Lung (tissue), 12 donors: ENCODE data around the gene YY1AP1. TPM values are rescaled to one million over a fixed set of nuclear protein-coding genes. Genes with fewer than 3 reads are reported as not detected.

ENCODE experiments used
- ATAC-seq: fragments of 200-7000 bp; cut with Tn5 transposase; one replicate; pipeline ENCODE4 v1.9.1; 2020; ENCODE audit warnings: moderate number of reproducible peaks; ENCODE audit not compliant: insufficient read depth, low FRiP score
- DNase-seq, 3 donors: peaks; one replicate each; pipeline ENCODE4 v3.0.0-alpha.2; 2013 to 2017
- H3K27ac ChIP-seq, 2 donors: one replicate each; pipeline ENCODE4 v1.5.1; 2013; ENCODE audit warnings: mild to moderate bottlenecking in 2 of 2, moderate library complexity in 2 of 2, control low read depth in 1 of 2, inconsistent platforms in 1 of 2, low read depth in 1 of 2, low read length in 1 of 2
- H3K27me3 ChIP-seq, 3 donors: one replicate each; pipeline ENCODE4 v1.5.1; 2013; ENCODE audit warnings: low read length in 2 of 3; ENCODE audit not compliant: control insufficient read depth in 3 of 3, insufficient read depth in 3 of 3
- H3K36me3 ChIP-seq, 4 donors: one replicate each; pipeline ENCODE4 v1.5.1; 2013; ENCODE audit warnings: low read length in 4 of 4, mild to moderate bottlenecking in 1 of 4, moderate library complexity in 1 of 4; ENCODE audit not compliant: control insufficient read depth in 4 of 4, insufficient read depth in 4 of 4
- H3K4me1 ChIP-seq, 5 donors: one replicate each; pipeline ENCODE4 v1.5.1; 2013; ENCODE audit warnings: low read length in 5 of 5, mild to moderate bottlenecking in 2 of 5, moderate library complexity in 1 of 5; ENCODE audit not compliant: control insufficient read depth in 5 of 5, insufficient read depth in 5 of 5
- H3K4me3 ChIP-seq: one replicate; pipeline ENCODE4 v1.5.1; 2013; ENCODE audit warnings: mild to moderate bottlenecking, control low read depth, moderate library complexity
- H3K9ac ChIP-seq, 2 donors: one replicate each; pipeline ENCODE4 v1.5.1; 2013; ENCODE audit warnings: low read length in 2 of 2, control low read depth in 1 of 2; ENCODE audit not compliant: insufficient read depth in 1 of 2
- H3K9me3 ChIP-seq, 4 donors: one replicate each; pipeline ENCODE4 v1.5.1; 2013; ENCODE audit warnings: low read length in 3 of 4, mild to moderate bottlenecking in 1 of 4, moderate library complexity in 1 of 4; ENCODE audit not compliant: control insufficient read depth in 4 of 4, insufficient read depth in 3 of 4
- WGBS, 2 donors: extraction: QIAGEN DNeasy Blood & Tissue Kit; methylation state at CpG; one replicate each; pipeline ENCODE4 v1.1.7; 2013; 5-methylcytosine and 5-hydroxymethylcytosine counted together
- polyA plus RNA-seq, 2 donors: library from polyadenylated mRNA; stranded (reverse); fragments of 200-250 nt; gene quantifications; one replicate each; pipeline ENCODE4 v1.2.1, GENCODE V29; 2013
- total RNA-seq, 2 donors: library from RNA; depleted of rRNA in 1 of 2; stranded (reverse); fragments of >200 nt in 1 of 2; gene quantifications; one replicate each; pipeline ENCODE4 v1.2.1, GENCODE V29; 2014 to 2021
- TF ChIP-seq, protein P1 (sequence below): IDR thresholded peaks from 2 replicates; pipeline ENCODE4 v1.5.1; 2012; ENCODE audit warnings: mild to moderate bottlenecking; ENCODE audit errors: control extremely low read depth, extremely low read depth
- donor health status: control.
- donor health status: control.
- donor health status: Bipolar disorder and iron deficiency.
- donor health status: healthy.
- donor health status: DM: yes; HTN: yes; CAD: no.

Gene YY1AP1
- total and polyA plus RNA-seq, 4 donors, result 25.7 to 177 (median 48.3) TPM

DNA sequence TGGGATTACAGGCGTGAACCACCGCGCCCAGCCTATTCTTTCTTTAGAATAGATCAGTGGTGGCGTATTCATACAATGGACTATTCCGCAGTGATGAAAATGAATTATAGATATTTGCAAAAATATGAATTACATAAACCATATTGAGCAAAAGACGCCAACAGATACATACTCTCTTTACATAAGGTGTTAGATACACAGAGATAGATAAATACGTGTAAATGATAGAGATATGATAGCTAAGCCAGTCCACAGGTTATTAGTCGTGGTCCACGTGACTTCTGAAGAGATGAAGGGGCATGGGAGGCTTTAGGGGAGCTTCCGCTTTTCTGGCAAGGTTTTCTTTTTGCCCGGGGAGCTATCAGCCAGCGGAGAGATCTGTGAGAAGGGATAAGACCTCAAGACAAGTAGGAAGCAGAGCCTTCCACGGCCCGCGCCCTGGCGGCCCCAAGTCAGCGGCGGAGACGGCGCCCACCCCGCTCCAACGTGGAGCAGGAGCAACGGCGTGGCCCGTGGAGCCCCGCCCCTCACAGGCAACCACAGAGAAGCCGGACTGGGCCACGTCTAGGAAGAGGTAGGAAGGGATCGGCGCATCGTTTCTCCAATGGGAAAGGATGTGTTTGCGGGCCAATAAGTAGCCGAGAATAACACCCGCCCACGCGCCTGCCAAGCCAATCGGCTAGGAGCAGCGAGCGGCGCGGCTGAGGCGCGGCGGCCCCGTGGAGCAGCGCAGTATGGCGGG is 78.9 kb downstream of the YY1AP1 start, which contains the start of gene MSTO1:
MSTO1 (plus strand) TSS at position 704 of the 742 bp plus-strand sequence; CDS start at position 735, 31 bp downstream.
- Histone ChIP-seq H3K9ac (peak within 1 kb of the TSS in 1 of 2 donors; percentile 67), H3K4me1 (no peaks in the 10 kb centered on the region), H3K9me3 (no peaks in the 10 kb centered on the region), H3K27ac (peak within 1 kb of the TSS; percentile 72 to 84), H3K4me3 (peak within 1 kb of the TSS; percentile 51), H3K27me3 (no peaks in the 10 kb centered on the region), H3K36me3 (peaks cover 0 to 9% (median 4%) of the 10 kb centered on the region in 4 donors)
- WGBS, 2 donors, result 6 to 8% methylated on average over 41 to 45 of the region's 47 CpGs
- TF ChIP-seq, protein P1, sequence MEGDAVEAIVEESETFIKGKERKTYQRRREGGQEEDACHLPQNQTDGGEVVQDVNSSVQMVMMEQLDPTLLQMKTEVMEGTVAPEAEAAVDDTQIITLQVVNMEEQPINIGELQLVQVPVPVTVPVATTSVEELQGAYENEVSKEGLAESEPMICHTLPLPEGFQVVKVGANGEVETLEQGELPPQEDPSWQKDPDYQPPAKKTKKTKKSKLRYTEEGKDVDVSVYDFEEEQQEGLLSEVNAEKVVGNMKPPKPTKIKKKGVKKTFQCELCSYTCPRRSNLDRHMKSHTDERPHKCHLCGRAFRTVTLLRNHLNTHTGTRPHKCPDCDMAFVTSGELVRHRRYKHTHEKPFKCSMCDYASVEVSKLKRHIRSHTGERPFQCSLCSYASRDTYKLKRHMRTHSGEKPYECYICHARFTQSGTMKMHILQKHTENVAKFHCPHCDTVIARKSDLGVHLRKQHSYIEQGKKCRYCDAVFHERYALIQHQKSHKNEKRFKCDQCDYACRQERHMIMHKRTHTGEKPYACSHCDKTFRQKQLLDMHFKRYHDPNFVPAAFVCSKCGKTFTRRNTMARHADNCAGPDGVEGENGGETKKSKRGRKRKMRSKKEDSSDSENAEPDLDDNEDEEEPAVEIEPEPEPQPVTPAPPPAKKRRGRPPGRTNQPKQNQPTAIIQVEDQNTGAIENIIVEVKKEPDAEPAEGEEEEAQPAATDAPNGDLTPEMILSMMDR, result no peak
- DNase-seq (peak; percentile 95 to 97 (median 96)), ATAC-seq (peak; percentile 100)

Other genes starting within 250 kb of the YY1AP1 start
- gene ASH1L, start 126.0 kb downstream of the YY1AP1 start, total RNA-seq, result 10 to 100 TPM; 46.1 to 92.5 TPM
- gene ASH1L, start 126.0 kb downstream of the YY1AP1 start, polyA plus RNA-seq, result 1 to 10 TPM; 8.1 to 8.9 TPM
- gene MSTO1, start 78.6 kb downstream of the YY1AP1 start, total RNA-seq, result 10 to 100 TPM; 22.1 to 51.5 TPM
- 10 to 100 TPM; 28.8 to 33.6 TPM for gene MSTO1, start 78.6 kb downstream of the YY1AP1 start, polyA plus RNA-seq
- gene DAP3, start 317 bp upstream of the YY1AP1 start, total RNA-seq, result 10 to 100 TPM; 50.0 to 99.5 TPM
- 100 to 1,000 TPM in 1 of 2 donors, 10 to 100 TPM in 1; 85.1 to 101 TPM for gene DAP3, start 317 bp upstream of the YY1AP1 start, polyA plus RNA-seq
- 10 to 100 TPM; 46.1 to 61.4 TPM for gene GON4L, start 168.4 kb upstream of the YY1AP1 start, total RNA-seq
- 10 to 100 TPM; 16.2 to 18.6 TPM for gene GON4L, start 168.4 kb upstream of the YY1AP1 start, polyA plus RNA-seq
- 10 to 100 TPM in 1 of 2 donors, 1 to 10 TPM in 1; 9.0 to 22.4 TPM for gene SYT11, start 170.8 kb upstream of the YY1AP1 start, total RNA-seq
- gene SYT11, start 170.8 kb upstream of the YY1AP1 start, polyA plus RNA-seq, result 1 to 10 TPM in 1 of 2 donors, under 1 TPM in 1; 0.91 to 7.3 TPM
- gene RIT1, start 222.6 kb upstream of the YY1AP1 start, total RNA-seq, result 10 to 100 TPM; 43.6 to 58.2 TPM
- gene RIT1, start 222.6 kb upstream of the YY1AP1 start, polyA plus RNA-seq, result 10 to 100 TPM; 15.8 to 41.4 TPM
- 10 to 100 TPM; 35.0 to 63.1 TPM for gene KHDC4, start 245.6 kb upstream of the YY1AP1 start, total RNA-seq
- 10 to 100 TPM; 15.4 to 34.2 TPM for gene KHDC4, start 245.6 kb upstream of the YY1AP1 start, polyA plus RNA-seq